NCI-H2081 (cell line): ENCODE measurements around the gene FAM53B.
"Not testable (repeated sequence)": the region's sequence is repeated elsewhere in the genome, so short reads cannot be mapped to it uniquely, and the experiment has no call there.

Experiments used
- DNase-seq, 2 experiments: peaks; one replicate each; lab custom pipeline; 2025; lab: John Stamatoyannopoulos, UW

FAM53B gene

DNA sequence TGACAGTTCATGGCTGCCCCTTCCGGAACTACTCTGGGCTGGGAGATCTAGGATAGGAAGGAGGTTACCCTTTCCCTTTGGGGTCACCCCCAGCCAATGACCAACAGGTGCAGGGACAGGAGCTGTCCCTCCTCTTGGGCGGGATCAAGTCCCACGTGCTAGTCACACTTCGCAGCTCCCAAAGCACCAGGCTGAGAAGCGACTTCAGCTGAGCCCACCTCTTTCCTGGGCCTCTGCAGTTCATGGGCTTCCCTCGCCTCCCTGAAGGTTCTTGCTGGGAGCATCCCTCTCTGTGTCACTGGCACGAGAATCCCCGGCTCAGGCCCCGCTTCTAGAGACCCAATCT lies 115.5 kb downstream of the FAM53B start:
- no peak for DNase-seq

DNA sequence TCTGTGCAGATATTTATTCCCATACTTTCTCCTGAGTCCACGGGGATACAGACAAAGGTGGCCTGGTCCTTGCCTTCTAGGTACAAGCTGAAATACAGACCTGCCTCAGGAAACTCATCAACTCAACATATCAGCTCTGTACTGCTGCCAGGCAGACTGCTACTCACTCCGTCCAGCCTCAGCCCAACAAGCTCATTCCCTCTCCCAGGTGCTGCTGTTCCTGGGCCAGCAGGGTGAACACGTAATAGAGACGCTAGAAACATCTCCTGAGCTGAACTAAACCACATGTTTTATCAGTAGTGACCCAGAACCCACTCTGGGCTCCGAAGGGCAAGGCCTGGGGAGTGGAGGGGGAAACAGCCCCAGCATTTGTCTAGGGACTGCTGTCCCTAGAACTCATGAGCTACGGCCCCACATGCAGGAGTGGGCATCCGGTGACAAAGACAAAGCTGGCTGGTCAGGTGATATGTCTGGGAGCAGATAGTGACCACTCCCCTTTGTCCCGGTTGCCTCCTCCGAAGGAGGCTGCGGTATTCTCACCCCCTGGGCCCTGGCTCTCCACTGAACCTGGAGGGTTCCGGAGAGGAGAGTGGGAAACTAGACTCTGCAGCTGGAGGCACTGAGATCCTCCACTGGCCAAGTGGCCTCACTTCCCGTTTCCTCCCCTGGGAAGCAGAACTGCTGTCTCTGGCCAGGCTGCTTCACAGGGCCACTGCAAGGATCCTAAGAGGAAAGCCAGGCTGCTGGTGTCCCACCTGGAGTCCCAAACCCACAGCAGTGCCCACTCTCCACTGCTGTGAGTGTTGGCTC lies 116.1 kb downstream of the FAM53B start:
- DNase-seq: no peak

DNA sequence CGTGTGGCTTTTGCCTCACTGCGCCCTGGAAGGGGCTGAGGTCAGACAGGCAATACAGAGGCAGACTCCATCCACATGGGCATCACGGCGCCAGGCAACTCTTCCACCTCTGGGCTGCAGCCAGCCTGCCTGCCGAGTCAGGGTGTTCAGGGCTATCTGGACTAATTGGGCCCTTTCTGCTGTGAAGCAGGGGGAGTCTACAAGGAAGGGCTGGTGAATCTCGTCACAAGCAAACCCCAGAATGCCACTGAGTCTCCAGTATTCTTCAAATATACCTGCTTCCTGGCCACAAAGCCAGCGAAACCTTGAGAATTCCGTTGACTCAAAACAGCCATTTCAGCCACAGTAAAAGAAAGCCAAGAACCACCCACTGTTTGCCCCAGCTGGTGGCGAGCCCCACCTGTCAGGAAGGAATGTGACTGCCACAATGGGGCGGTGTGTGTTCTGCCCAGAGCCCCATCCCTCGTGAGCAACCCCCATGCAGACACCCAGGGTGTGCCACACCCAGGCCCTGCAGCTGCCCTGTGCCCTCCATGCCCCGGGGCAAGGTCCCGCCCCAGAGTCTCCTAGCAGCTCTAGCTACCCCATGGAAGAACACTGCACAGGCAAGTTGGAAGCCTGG lies 117.3 kb downstream of the FAM53B start:
- DNase-seq: peak; percentile 54 to 59

DNA sequence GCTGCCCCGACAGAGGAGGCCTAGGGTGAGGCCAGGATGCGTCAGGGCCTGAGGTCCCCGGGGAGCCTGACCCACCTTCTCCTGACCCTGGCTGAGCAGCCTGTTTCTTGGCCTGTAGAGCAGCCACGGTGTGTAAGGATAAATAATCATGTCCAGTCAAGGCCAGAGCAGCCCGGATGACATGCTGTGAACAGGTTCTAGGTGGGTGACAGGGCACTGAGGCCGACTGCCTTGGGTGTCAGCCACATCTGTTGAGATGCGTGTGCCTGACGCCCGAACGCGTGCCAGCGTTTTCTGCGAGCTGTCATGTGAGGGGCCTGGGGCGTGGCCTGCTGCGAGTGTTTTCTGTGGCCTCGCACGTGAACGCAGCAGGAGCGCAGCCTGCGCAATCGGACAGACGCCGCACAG lies 118.3 kb downstream of the FAM53B start:
- DNase-seq: no peak

DNA sequence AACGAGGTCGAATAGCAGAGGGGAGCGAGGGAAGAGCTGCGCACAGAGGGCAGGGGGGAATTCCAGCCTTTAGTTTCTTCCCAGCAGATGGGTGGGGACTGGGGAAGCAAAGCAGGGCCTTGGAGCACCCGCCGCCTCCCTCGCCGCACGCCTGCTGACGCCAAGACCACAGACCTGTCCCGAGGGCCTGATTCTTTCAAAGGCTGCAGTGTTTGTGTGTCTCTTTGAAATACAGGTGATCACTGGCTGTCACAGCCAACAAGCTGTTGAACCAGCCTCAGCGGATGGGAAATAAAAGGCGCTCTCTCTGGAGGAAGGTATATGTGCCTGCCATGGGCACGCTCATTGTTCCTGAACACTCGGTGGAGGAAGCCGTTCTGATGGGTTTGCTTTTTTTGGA lies 119.3 kb downstream of the FAM53B start:
- no peak for DNase-seq

DNA sequence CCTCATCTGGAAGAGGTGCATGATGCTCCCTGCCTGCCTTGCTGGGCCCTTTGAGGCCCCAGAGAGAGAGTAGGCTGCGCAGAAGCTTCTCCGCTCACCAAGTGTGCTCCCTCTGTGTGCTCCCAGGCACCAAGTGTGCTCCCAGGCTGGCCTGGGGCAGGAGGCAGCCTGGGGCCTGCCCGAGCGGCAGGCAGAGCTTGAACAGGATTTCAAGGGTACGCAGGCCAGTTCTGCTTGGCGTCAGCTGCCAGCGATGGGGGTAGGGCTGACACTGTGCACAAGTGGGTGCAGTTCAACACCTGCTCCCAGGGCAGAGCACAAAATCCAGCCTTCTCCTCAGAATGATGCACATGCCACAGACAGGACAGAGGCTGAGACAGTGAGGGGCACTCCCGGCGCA lies 119.7 kb downstream of the FAM53B start:
- no peak for DNase-seq

DNA sequence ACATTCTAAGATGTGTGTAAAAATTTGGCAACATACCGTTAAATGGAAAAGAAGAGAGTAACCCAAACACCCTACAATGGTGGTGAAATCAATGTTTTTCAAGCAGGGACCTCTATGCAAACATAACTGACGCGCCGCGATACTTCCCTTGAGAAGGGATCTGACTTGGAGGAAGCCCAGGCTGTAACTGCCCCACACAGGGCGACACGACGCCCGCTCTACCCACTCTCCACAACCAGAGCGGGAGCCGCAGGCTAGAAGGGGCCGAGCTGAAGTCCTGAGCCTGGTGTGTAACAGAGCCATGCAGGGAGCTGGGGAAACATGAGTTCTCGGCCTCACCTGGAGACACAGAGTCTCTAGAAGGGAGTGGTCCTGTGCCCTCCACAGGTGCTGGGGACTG lies 120.2 kb downstream of the FAM53B start:
- DNase-seq: no peak

DNA sequence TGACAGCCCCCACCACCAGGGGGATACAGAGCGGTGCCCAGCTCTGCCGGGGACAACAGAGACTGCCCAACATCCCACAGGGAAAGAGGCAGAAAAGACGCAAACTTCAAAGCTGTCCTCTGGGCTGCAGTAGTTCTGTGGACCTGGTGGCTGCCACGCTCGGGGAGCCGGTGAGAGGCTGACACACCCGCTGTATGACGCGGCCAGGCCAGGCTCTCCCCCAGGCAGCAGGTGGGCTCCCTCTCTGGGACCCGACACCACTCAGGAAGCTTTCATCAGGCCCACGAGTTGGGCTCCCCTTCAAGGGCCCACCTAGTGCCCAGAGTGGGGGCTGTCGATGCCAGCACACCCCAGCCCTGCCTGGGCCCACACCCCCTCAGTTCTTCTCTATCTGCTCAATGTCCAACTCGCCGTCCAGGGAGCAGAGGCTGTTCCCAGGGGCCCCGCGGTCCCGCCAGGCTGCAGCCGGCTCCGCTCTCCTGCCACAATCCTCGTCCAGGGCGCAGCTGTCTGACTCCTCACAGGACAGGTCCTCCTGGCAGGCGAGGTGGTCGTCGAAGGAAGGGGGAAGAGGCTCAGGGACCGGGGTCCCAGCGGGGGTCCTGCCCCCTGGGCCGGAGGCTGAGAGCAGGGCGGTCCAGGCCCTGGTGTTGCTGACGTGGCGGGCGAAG lies 121.2 kb downstream of the FAM53B start:
- DNase-seq: no peak

DNA sequence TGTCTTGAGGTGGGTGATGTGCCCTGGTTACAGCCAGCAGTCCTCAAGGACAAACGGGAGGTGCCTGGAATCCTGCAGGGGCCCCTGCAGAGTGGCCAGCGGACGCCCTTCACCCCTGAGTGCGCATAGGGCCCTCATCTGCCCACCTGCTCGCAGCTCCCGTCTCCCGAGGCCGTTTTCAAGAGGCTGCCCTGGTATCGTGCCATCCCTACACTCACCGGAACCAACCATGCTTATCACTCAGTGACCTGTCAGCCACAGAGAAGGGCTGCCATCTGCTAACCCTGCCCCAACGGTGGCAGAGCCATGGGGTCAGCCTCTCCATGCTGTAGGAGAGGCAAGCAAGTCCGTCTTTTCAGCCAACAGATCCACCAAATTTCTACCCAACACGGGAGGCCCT lies 122.0 kb downstream of the FAM53B start:
- no peak for DNase-seq

DNA sequence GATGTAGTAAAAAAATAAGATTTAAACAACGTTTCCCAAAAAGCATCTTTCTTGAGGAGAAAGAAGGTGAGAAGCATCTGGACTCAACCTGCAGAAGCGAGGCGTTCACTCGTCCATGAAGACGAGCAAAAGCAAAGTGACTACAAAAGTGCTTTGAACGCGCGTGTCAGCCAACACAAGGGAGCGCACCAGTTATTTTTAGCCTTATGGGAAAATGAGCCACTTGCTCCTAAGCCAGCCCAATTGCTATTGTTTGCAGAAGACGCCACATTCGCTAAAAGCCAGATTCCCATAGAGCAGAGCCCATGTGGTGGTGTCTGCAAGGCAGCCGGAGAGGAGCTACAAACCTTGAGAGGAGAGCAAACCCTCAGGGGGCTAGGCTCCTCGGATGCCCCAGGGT lies 122.5 kb downstream of the FAM53B start:
- DNase-seq: no peak

DNA sequence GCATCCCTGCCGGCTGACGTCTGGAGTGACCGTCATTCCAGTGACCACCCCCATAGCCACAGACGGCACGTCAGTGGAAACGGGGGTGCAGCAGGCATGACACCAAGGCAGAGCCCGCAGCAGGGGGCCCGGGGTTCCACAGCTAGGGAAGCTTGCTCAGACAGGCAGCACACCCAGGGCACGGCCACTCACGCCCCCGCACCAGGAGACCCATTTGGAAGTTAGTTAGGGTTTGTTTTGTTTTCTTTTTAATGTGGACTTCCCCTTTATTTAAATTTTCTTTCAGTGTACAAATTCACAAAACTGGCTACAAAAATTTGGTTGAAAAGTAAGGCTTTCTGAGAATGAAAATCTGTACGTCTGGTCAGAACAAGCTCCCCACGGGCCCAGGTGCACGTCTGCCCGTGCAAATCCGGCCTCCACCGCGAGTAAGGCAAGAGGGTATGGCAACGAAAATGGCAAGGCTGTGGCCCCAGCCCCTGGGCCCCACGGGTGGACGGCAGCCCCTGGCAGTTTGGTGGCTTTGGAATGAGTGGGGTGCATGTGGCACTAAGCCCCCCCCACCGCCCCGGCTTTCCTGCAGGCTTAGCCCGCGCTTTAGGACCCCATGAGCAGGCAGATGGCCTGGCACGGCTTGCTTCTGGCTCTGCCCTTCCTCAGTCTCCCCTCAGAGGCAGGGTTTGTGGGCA lies 124.2 kb downstream of the FAM53B start:
- no peak for DNase-seq

DNA sequence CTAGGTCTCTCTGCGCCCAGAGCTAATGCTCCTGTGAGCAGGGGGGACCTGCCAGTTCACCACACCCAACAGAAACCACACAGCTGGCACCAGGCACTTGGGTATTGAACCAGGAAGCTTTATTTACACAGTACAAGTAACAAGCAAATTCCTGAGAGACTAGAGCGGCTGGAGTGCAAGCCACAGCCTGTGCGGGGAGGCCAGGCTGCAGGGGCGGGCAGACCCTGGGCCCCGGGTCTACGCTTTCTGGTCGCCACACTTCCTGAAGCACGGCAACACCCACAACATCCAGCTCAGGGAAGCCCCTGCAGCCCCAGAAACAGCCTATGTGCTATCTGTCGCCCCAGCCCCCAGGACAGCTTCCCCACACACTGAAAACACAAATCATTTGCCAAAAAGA lies 125.0 kb downstream of the FAM53B start:
- DNase-seq: no peak

DNA sequence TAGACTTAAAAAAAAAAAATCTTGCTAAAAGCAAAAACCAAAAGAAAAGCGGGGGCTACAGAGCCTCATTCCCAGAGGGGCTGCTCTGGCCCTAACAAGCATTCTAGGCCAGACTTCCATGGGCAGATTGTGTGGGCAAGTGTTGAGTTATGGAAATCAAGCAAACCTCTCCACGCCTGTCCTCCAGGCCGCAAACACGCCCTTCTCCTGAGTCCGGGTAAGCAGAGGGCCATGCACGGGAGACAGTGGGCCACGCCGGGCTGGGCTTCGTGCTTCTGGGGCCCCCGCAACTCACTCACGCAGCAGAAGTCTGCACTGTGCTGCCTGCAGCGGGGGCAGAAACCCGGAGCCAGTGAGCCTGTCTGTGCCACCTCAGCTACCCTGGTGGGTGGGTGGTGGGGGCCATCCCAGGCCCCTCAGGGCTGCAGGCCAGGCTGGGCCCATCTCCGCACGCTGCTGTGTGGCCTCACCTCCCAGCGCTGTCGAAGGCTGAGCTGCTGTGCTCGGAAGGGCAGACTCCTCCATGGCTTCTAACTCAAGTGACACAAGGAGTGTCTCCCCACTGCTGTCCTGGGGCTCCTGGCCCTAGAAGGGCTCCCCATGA lies 125.6 kb downstream of the FAM53B start:
- DNase-seq: no peak

DNA sequence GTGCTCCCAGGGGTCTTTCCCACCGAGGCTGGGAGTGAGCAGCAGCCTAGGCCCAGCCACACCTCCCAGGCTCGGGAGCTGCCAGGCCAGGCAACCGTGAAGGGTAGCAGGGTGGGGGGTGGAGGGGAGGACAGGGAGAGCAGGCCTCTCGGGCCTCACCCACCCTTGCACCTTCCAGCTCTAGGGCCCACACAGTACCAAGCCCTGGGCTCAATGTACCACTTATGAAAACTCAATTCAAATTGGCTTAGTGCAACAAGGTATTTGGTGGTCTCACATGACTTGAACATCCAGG lies 127.4 kb downstream of the FAM53B start:
- no peak for DNase-seq

DNA sequence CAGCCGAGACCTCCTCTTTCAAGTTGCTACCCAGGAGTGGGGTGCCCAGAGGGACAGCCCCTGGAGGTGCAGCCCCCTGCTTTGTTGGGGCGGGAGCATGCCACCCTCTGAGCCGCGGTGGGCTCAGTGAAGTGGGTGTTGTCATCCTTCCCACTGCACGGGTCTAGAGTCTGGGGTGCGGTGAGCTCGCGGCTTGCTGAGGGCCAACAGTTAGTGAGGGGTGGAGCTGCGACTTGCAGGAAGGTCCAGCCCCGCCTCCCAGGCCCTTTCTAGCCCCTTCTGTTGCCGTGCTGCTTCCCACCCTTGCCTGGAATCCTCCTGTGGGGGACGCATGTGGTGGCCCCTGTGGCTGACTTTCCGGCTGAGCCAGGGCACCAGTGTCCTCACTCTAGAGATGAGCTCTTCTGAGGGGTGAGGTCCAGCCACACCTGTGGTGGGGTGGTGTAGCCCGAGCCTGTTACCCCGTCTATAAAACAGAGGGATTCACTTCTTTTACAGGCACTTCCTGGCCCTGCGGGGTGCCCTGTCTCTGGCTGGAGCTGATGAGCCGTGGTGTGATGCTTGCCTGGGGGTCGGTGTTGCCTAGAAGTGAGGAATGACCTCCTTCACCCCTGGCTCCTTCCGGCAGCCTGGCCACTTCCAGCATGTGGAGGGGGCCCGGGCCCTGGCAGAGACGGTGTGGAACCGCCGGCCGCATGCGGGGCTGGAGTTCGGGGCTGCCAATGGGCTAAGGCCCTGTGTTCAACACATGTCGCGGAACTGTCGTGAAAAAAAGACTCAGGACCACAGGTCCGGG lies 127.9 kb downstream of the FAM53B start:
- DNase-seq: no peak

DNA sequence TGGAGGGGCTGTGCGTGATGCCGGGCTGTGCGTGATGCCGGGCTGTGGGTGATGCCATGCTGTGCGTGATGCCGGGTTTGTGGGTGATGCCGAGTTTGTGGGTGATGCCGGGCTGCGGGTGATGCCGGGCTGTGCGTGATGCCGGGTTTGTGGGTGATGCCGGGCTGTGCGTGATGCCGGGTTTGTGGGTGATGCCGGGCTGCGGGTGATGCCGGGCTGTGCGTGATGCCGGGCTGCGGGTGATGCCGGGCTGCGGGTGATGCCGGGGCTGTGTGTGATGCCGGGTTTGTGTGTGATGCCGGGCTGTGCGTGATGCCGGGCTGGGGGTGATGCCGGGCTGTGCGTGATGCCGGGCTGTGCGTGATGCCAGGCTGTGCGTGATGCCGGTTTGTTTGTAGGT lies 128.9 kb downstream of the FAM53B start:
- no peak for DNase-seq

DNA sequence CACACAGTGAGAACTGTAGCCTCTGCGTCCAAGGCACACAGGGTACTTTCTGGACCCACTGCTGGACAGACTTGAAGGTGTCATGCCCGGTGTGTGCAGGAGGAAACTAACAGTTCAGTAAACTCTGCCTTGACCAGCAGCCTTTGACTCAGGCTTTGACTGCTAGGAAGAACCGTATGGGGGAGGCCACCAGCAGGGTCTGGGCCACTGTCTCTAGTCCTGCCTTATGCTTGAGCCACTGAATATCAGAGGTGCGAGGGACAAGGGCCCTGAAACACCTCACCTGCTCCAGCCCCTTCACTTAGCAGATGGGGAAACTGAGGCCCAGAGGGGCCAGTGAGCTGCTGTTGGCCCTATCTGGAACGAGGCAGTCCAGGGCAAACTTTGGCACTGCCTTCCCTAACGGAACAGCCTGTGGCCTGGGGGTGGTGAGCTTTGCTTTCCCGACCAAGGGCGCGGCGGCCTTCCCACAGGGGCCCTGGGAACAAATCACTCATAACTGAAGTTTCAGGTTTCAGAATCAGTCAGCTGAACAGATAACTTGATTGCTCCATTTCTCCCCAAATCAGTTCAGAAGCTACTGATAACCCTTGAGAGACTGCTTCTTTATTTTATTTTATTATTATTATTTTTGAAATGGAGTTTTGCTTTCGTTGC lies 130.0 kb downstream of the FAM53B start:
- no peak for DNase-seq

DNA sequence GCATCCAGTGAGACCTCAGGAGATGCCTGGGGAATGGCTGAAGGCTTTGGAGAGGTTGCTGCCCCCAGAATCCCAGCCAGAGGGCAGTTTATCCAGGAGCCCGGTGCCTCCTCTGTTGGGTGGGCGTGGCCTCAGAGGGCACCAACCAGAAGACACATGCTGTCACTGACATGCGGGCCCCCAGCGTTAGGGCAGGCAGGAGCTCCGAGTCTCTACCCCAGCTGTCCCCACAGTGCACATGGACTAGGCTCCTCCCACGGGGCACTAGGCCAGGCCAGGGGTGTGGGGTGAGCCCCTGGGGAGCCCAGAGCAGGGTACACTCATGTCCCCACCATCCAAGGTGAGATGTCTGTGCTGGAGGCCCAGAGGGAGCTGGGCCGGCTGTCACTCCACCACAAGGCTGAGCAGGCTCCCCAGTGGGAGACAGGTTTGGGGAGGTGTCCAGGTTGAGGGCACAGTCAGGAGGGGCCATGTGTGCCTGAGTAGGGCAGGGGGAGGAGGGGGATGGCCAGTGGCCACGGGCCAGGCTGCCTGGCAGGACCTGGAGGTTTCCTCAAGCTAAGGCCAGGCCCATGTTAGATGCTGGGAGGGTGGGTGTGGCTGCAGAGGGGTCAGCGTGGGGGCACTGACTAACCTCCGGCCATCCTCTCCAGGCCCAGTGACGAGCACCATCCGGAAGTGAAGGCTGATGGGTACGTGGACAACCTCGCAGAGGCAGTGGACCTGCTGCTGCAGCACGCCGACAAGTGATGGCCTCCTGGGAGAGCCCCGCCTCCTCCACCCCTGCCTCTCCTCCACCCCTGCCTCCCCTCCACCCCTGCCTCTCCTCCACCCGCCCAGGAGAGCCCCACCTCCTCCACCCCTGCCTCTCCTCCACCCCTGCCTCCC lies 131.3 kb downstream of the FAM53B start:
- no peak for DNase-seq

DNA sequence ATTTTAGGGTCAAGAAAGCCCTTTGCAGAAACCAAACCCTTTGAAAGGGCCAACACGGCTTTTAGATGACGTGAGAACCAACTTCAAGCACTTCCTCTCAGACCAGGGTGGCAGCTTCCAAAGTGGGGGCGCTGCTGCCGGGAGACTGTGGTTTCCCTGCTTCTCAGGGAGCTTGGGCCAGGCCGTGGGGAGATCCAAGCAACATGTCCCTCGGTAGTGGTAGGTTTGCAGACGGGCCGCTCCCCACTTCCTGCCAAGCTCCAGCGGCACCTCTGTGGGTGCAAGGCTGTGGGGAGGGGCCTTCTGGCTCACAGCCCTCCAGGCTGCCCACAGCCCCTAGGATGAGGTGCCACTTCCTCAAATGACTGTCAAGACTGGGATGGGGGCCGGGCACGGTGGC lies 132.4 kb downstream of the FAM53B start:
- DNase-seq: no peak

DNA sequence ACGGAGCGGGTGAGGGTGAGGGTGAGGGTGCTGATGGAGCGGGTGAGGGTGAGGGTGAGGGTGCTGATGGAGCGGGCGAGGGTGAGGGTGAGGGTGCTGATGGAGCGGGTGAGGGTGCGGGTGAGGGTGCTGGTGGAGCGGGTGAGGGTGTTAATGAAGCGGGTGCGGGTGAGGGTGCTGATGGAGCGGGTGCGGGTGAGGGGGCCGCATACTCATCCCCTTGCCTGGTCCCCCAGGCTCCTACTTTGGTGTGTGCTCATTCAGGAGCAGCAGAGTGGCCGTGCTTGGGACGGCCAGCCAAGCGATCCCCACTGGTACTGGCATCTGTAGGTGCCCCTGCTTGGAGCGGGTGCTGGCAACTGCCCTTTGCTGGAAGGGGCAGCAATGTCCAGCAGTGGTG lies 133.3 kb downstream of the FAM53B start:
- DNase-seq: not testable (repeated sequence)
